H1 (cell line): ENCODE data around the gene CADM2. TPM values are rescaled to one million over a fixed set of nuclear protein-coding genes. Genes with fewer than 3 reads are reported as not detected.

Experiments
- CTCF ChIA-PET: fragments of 300-600 bp; sonication (Branson Sonifier 250); formaldehyde crosslinking; loops from one replicate; lab custom pipeline; 2021; ENCODE audit not compliant: partially characterized antibody; lab: Charles Lee
- POLR2A ChIA-PET: fragments of 300-600 bp; sonication (Branson Sonifier 250); formaldehyde crosslinking; loops from one replicate; lab custom pipeline; 2021; ENCODE audit warnings: inconsistent platforms; ENCODE audit not compliant: partially characterized antibody; lab: Charles Lee
- DNase-seq, 2 experiments: peaks; one replicate each; pipeline versions ENCODE4 v3.0.0 to v3.0.0-alpha.2; 2010 to 2022; ENCODE audit warnings: low spot score in 2 of 2, low read depth in 1 of 2, mixed read lengths in 1 of 2
- FAIRE-seq: peaks from 2 replicates; lab custom pipeline; 2011; peaks lifted over from hg19 to GRCh38; lab: Jason Lieb, UNC
- H2AFZ ChIP-seq: 2 replicates; pipeline ENCODE4 v1.8.1; 2012; ENCODE audit warnings: low read length, inconsistent platforms
- H2AK5ac ChIP-seq: 2 replicates; pipeline ENCODE4 v1.6.1; 2013; ENCODE audit warnings: low read depth, low read length
- H2BK120ac ChIP-seq: replicated peaks from 2 replicates; pipeline ENCODE3; 2013; ENCODE audit warnings: low read depth, low read length, inconsistent platforms
- H2BK12ac ChIP-seq: 2 replicates; pipeline ENCODE4 v1.6.1; 2013; ENCODE audit warnings: low read depth, low read length
- H2BK15ac ChIP-seq: 2 replicates; pipeline ENCODE4 v1.6.1; 2013; ENCODE audit warnings: low read length
- H2BK20ac ChIP-seq: 2 replicates; pipeline ENCODE4 v1.6.1; 2013; ENCODE audit warnings: low read length
- H2BK5ac ChIP-seq: 2 replicates; pipeline ENCODE4 v1.6.1; 2013; ENCODE audit warnings: low read depth, low read length
- H3K14ac ChIP-seq: 2 replicates; pipeline ENCODE4 v1.6.1; 2013; ENCODE audit warnings: inconsistent platforms; ENCODE audit not compliant: insufficient read length
- H3K18ac ChIP-seq: 2 replicates; pipeline ENCODE4 v1.6.1; 2013; ENCODE audit warnings: low read length; ENCODE audit errors: extremely low read depth
- H3K23ac ChIP-seq: 2 replicates; pipeline ENCODE4 v1.6.1; 2013; ENCODE audit warnings: inconsistent platforms; ENCODE audit not compliant: insufficient read length
- H3K23me2 ChIP-seq: 2 replicates; pipeline ENCODE4 v1.6.1; 2013; ENCODE audit warnings: low read depth, low read length
- H3K27ac ChIP-seq: 2 replicates; pipeline ENCODE4 v1.6.1; 2011; ENCODE audit warnings: low read depth, low read length, inconsistent platforms
- H3K27me3 ChIP-seq, 4 experiments: replicated peaks in 1 of 4; 1 replicate in 1 of 4; 2 replicates in 3 of 4; pipeline versions ENCODE4 v1.6.1 to v1.8.1; 2011 to 2013; ENCODE audit warnings: low read length in 3 of 4, mild to moderate bottlenecking in 3 of 4, inconsistent platforms in 2 of 4, mixed read lengths in 2 of 4, moderate library complexity in 1 of 4; ENCODE audit not compliant: control insufficient read depth in 3 of 4, insufficient read depth in 3 of 4; ENCODE audit errors: extremely low read depth in 1 of 4
- H3K36me3 ChIP-seq, 4 experiments: 2 replicates each; pipeline versions ENCODE4 v1.6.1 to v1.8.1; 2011 to 2013; ENCODE audit warnings: mild to moderate bottlenecking in 4 of 4, low read length in 3 of 4, moderate library complexity in 2 of 4, control low read depth in 1 of 4, inconsistent platforms in 1 of 4; ENCODE audit not compliant: insufficient read depth in 4 of 4, control insufficient read depth in 2 of 4
- H3K4ac ChIP-seq: replicated peaks from 2 replicates; pipeline ENCODE3; 2013; ENCODE audit warnings: low read length, low read depth, mixed read lengths, inconsistent platforms; ENCODE audit not compliant: insufficient read length
- H3K4me1 ChIP-seq, 4 experiments: replicated peaks in 1 of 4; 1 replicate in 1 of 4; 2 replicates in 3 of 4; pipeline versions ENCODE4 v1.6.1 to v1.8.1; 2011 to 2013; ENCODE audit warnings: low read length in 3 of 4, inconsistent platforms in 2 of 4, mixed read lengths in 1 of 4; ENCODE audit not compliant: insufficient read depth in 4 of 4, control insufficient read depth in 3 of 4
- H3K4me2 ChIP-seq, 2 experiments: 2 replicates each; pipeline versions ENCODE4 v1.6.1 to v1.8.1; 2011 to 2013; ENCODE audit warnings: low read depth in 2 of 2, low read length in 2 of 2, control low read depth in 1 of 2, inconsistent platforms in 1 of 2, mild to moderate bottlenecking in 1 of 2; ENCODE audit not compliant: insufficient read depth in 1 of 2
- H3K4me3 ChIP-seq, 4 experiments: fragments of 200-600, 300-600 bp in 1 of 4; sonication (generic), shearing (Covaris generic), sonication (Bioruptor Twin) in 1 of 4; 2 replicates each; pipeline versions ENCODE4 v1.5.1 to v1.8.1; 2011 to 2016; ENCODE audit warnings: low read length in 4 of 4, low read depth in 3 of 4, control low read depth in 2 of 4, inconsistent platforms in 2 of 4, mild to moderate bottlenecking in 2 of 4, mixed read lengths in 1 of 4, moderate library complexity in 1 of 4; ENCODE audit not compliant: insufficient read depth in 2 of 4; ENCODE audit errors: extremely low read depth in 1 of 4
- H3K56ac ChIP-seq: replicated peaks from 2 replicates; pipeline ENCODE3; 2013; ENCODE audit warnings: low read depth, mild to moderate bottlenecking, mixed read lengths, low read length, inconsistent platforms; ENCODE audit not compliant: insufficient read length
- H3K79me1 ChIP-seq: 2 replicates; pipeline ENCODE4 v1.6.1; 2013; ENCODE audit warnings: low read depth, low read length, control low read depth
- H3K79me2 ChIP-seq, 2 experiments: 2 replicates each; pipeline versions ENCODE4 v1.6.1 to v1.8.1; 2012 to 2013; ENCODE audit warnings: low read length in 2 of 2, mild to moderate bottlenecking in 2 of 2, inconsistent platforms in 1 of 2; ENCODE audit not compliant: insufficient read depth in 2 of 2, control insufficient read depth in 1 of 2
- H3K9ac ChIP-seq, 4 experiments: replicated peaks in 1 of 4; 1 replicate in 1 of 4; 2 replicates in 3 of 4; pipeline versions ENCODE4 v1.6.1 to v1.8.1; 2011 to 2013; ENCODE audit warnings: low read depth in 3 of 4, low read length in 3 of 4, control low read depth in 2 of 4, mild to moderate bottlenecking in 2 of 4, moderate library complexity in 2 of 4, inconsistent platforms in 1 of 4; ENCODE audit errors: extremely low read depth in 1 of 4
- H3K9me3 ChIP-seq, 2 experiments: 2 replicates each; pipeline versions ENCODE4 v1.6.1 to v1.8.1; 2012 to 2013; ENCODE audit warnings: mild to moderate bottlenecking in 2 of 2, moderate library complexity in 2 of 2, control low read depth in 1 of 2, inconsistent platforms in 1 of 2, low read depth in 1 of 2, low read length in 1 of 2, mixed read lengths in 1 of 2; ENCODE audit not compliant: insufficient read depth in 2 of 2
- H4K20me1 ChIP-seq, 2 experiments: replicated peaks in 1 of 2; 2 replicates each; pipeline versions ENCODE3 to v1.8.1; 2011 to 2013; ENCODE audit warnings: inconsistent platforms in 2 of 2, low read length in 2 of 2, mild to moderate bottlenecking in 1 of 2; ENCODE audit not compliant: insufficient read depth in 2 of 2, control insufficient read depth in 1 of 2
- H4K5ac ChIP-seq: 2 replicates; pipeline ENCODE4 v1.6.1; 2013; ENCODE audit warnings: low read length, low read depth, mixed read lengths, inconsistent platforms; ENCODE audit not compliant: insufficient read length
- H4K8ac ChIP-seq: 2 replicates; pipeline ENCODE4 v1.8.0; 2013; ENCODE audit warnings: mild to moderate bottlenecking, moderate library complexity, low read length, inconsistent platforms; ENCODE audit not compliant: insufficient read depth; ENCODE audit errors: extremely low read depth
- H4K91ac ChIP-seq: replicated peaks from 2 replicates; pipeline ENCODE3; 2013; ENCODE audit warnings: low read length, mixed read lengths, inconsistent platforms; ENCODE audit not compliant: insufficient read length
- BCL11A ChIP-seq, 2 experiments: IDR thresholded peaks; one replicate each; pipeline ENCODE4 v1.6.1; 2011; ENCODE audit warnings: low read depth in 2 of 2, low read length in 2 of 2, mild to moderate bottlenecking in 2 of 2
- CREB1 ChIP-seq: IDR thresholded peaks from 2 replicates; pipeline ENCODE4 v1.6.1; 2012; ENCODE audit warnings: inconsistent platforms
- GTF2F1 ChIP-seq: IDR thresholded peaks from 2 replicates; pipeline ENCODE4 v1.6.1; 2012; ENCODE audit warnings: low read depth, low read length, improper control_type of control experiment, borderline replicate concordance
- JUND ChIP-seq: IDR thresholded peaks from 2 replicates; pipeline ENCODE4 v1.6.1; 2011; ENCODE audit warnings: mild to moderate bottlenecking, improper control_type of control experiment, low read length
- NRF1 ChIP-seq: IDR thresholded peaks from 2 replicates; pipeline ENCODE4 v1.6.1; 2011; ENCODE audit warnings: mild to moderate bottlenecking, low read depth, low read length, improper control_type of control experiment
- SP4 ChIP-seq: IDR thresholded peaks from 2 replicates; pipeline ENCODE4 v1.6.1; 2012; ENCODE audit warnings: low read length, inconsistent platforms
- TEAD4 ChIP-seq: IDR thresholded peaks from 2 replicates; pipeline ENCODE4 v1.6.1; 2012; ENCODE audit warnings: low read depth, low read length, inconsistent platforms, mixed read lengths
- USF2 ChIP-seq: IDR thresholded peaks from 2 replicates; pipeline ENCODE4 v1.6.1; 2011; ENCODE audit warnings: low read length, improper control_type of control experiment
- polyA plus RNA-seq, 7 experiments: library from polyadenylated mRNA; depleted of rRNA in 3 of 7; stranded (reverse) in 5 of 7; unstranded in 2 of 7; fragments of >200 nt in 5 of 7; fragments of 200-250 nt in 2 of 7; gene quantifications; 1 replicate in 5 of 7; 2 replicates in 1 of 7; 4 replicates in 1 of 7; pipeline versions ENCODE4 v1.2.1 to v1.2.3, GENCODE V29; 2011 to 2013; ENCODE audit warnings: missing spikeins in 2 of 7, mixed read lengths in 2 of 7
- total RNA-seq: library from RNA; stranded (reverse); fragmentation: NEBNext Ultra II Directional; extraction: Animal tissue kit (Norgen Biotek cat#: 25700); gene quantifications from 2 replicates; pipeline ENCODE4 v1.2.1, GENCODE V29; 2021

The CADM2 gene
- total and polyA plus RNA-seq, 2 of the 8 experiments (the other 6 are each of a cell fraction or from before 2014, with no cell fraction given): 14.9 to 20.9 TPM

- Histone ChIP-seq H3K27me3 (peaks cover 0 to 2% (median 0%) of the 10 kb centered on the region in 4 experiments; a peak in 1 of 7 replicates), H4K20me1 (no peaks in the 10 kb centered on the region), H2BK15ac (no peak overlapping the region), H4K5ac (no peak overlapping the region), H3K9me3 (no peaks in the 10 kb centered on the region), H4K91ac (no peak overlapping the region), H3K18ac (no peak overlapping the region), H3K23ac (no peak overlapping the region), H3K4me3 (no peak overlapping the region), H2BK20ac (no peak overlapping the region), H3K79me2 (no peaks in the 10 kb centered on the region), H4K8ac (no peak overlapping the region), H2BK12ac (no peak overlapping the region), H3K79me1 (no peaks in the 10 kb centered on the region), H2AFZ (no peak overlapping the region), H2BK120ac (no peak overlapping the region), H2AK5ac (no peak overlapping the region), H3K9ac (no peak overlapping the region), H3K4me1 (no peaks in the 10 kb centered on the region), H2BK5ac (no peak overlapping the region), H3K23me2 (no peaks in the 10 kb centered on the region), H3K14ac (no peak overlapping the region), H3K56ac (no peak overlapping the region), H3K4ac (no peak overlapping the region), H3K36me3 (no peaks in the 10 kb centered on the region), H3K27ac (no peak overlapping the region), H3K4me2 (no peak overlapping the region)
- no peak for TF ChIP-seq CREB1
- no peak for TF ChIP-seq JUND
- TF ChIP-seq TEAD4: no peak
- TF ChIP-seq GTF2F1: no peak
- TF ChIP-seq NRF1: no peak
- TF ChIP-seq SP4: no peak
- TF ChIP-seq USF2: no peak
- no peak for TF ChIP-seq BCL11A (IDR thresholded peaks at IDR 0.05; ENCODE audit: low read depth in 2 of 2, low read length in 2 of 2)
- DNase-seq: no peak
- FAIRE-seq: no peak
- POLR2A ChIA-PET: no interaction called here
- CTCF ChIA-PET: no interaction called here
These were observed 892.3 kb downstream of the CADM2 start for GRCh38 chr3:85851071-85851470.
